ENCODE measurements around the gene TPCN2. TPM values are rescaled to one million over a fixed set of nuclear protein-coding genes. Genes with fewer than 3 reads are reported as not detected.
"Not testable (repeated sequence)": the region's sequence is repeated elsewhere in the genome, so short reads cannot be mapped to it uniquely, and the experiment has no call there.

TPCN2 gene
- total RNA-seq, 1 experiment from 2014 or later, result 5.5 TPM

GRCh38 chr11:69142895-69143294, 94.2 kb downstream of the TPCN2 start:
- H3K27me3 ChIP-seq, result no peaks in the 10 kb centered on the region
- no peak overlapping the region for H3K4me3 ChIP-seq
- 0 out of 2 replicates have a peak, but pooled peaks cover 4% of the 10 kb centered on the region for H3K9me3 ChIP-seq (replicated peaks)
- no peak for DNase-seq
- peaks cover 4% of the 10 kb centered on the region; the same call in 1 of the 2 replicates for H3K4me1 ChIP-seq
- H3K27ac ChIP-seq, result no peak overlapping the region
- no peaks in the 10 kb centered on the region for H3K36me3 ChIP-seq

- H3K27me3 ChIP-seq, result no peaks in the 10 kb centered on the region
- H3K4me3 ChIP-seq, result no peak overlapping the region
- DNase-seq, result no peak
- H3K36me3 ChIP-seq, result no peaks in the 10 kb centered on the region
- H3K4me1 ChIP-seq, result no peaks in the 10 kb centered on the region
- 0 out of 2 replicates have a peak, but pooled peaks cover 4% of the 10 kb centered on the region for H3K9me3 ChIP-seq (replicated peaks)
- no peak overlapping the region for H3K27ac ChIP-seq
These were observed 95.8 kb downstream of the TPCN2 start for GRCh38 chr11:69144316-69145049.

GRCh38 chr11:69145050-69145380, 96.3 kb downstream of the TPCN2 start:
- Histone ChIP-seq H3K36me3 (no peaks in the 10 kb centered on the region), H3K27ac (no peak overlapping the region), H3K9me3 (replicated peaks) (0 out of 2 replicates have a peak, but pooled peaks cover 4% of the 10 kb centered on the region), H3K4me1 (no peaks in the 10 kb centered on the region), H3K4me3 (no peak overlapping the region), H3K27me3 (no peaks in the 10 kb centered on the region)
- DNase-seq, result no peak

- no peaks in the 10 kb centered on the region for H3K27me3 ChIP-seq
- no peaks in the 10 kb centered on the region for H3K36me3 ChIP-seq
- H3K4me1 ChIP-seq, result no peaks in the 10 kb centered on the region
- H3K4me3 ChIP-seq, result no peak overlapping the region
- no peak for DNase-seq
- 0 out of 2 replicates have a peak, but pooled peaks cover 4% of the 10 kb centered on the region for H3K9me3 ChIP-seq (replicated peaks)
- H3K27ac ChIP-seq, result no peak overlapping the region
These were observed 99.6 kb downstream of the TPCN2 start for GRCh38 chr11:69148377-69148762.

GRCh38 chr11:69148806-69149205, 100.1 kb downstream of the TPCN2 start:
- Histone ChIP-seq H3K4me1 (no peaks in the 10 kb centered on the region), H3K27me3 (no peaks in the 10 kb centered on the region), H3K36me3 (no peaks in the 10 kb centered on the region), H3K27ac (no peak overlapping the region), H3K4me3 (no peak overlapping the region), H3K9me3 (replicated peaks) (0 out of 2 replicates have a peak, but pooled peaks cover 4% of the 10 kb centered on the region)
- no peak for DNase-seq

GRCh38 chr11:69149338-69150045, 100.8 kb downstream of the TPCN2 start:
- not testable (repeated sequence) for H3K27ac ChIP-seq; H3K4me1 ChIP-seq; H3K4me3 ChIP-seq; H3K27me3 ChIP-seq; H3K9me3 ChIP-seq (replicated peaks); H3K36me3 ChIP-seq; DNase-seq

GRCh38 chr11:69150175-69150574, 101.4 kb downstream of the TPCN2 start:
- no peaks in the 10 kb centered on the region for H3K27me3 ChIP-seq
- no peak overlapping the region for H3K27ac ChIP-seq
- no peaks in the 10 kb centered on the region for H3K36me3 ChIP-seq
- DNase-seq, result no peak
- H3K4me3 ChIP-seq, result no peak overlapping the region
- H3K9me3 ChIP-seq (replicated peaks), result 0 out of 2 replicates have a peak, but pooled peaks cover 4% of the 10 kb centered on the region
- no peaks in the 10 kb centered on the region for H3K4me1 ChIP-seq

- H3K9me3 ChIP-seq (replicated peaks), result no peaks in the 10 kb centered on the region
- DNase-seq, result no peak
- H3K4me3 ChIP-seq, result no peak overlapping the region
- H3K36me3 ChIP-seq, result no peaks in the 10 kb centered on the region
- no peak overlapping the region for H3K27ac ChIP-seq
- H3K27me3 ChIP-seq, result no peaks in the 10 kb centered on the region
- peaks cover 8% of the 10 kb centered on the region for H3K4me1 ChIP-seq
These were observed 103.1 kb downstream of the TPCN2 start for GRCh38 chr11:69151836-69152235.

- peaks cover 14% of the 10 kb centered on the region for H3K4me1 ChIP-seq
- H3K27ac ChIP-seq, result no peak overlapping the region
- H3K27me3 ChIP-seq, result no peaks in the 10 kb centered on the region
These were observed 104.1 kb downstream of the TPCN2 start for GRCh38 chr11:69152733-69153421.

GRCh38 chr11:69153661-69154060, 104.9 kb downstream of the TPCN2 start:
- no peak for DNase-seq
- H3K4me1 ChIP-seq, result peaks cover 17% of the 10 kb centered on the region
- no peak overlapping the region for H3K27ac ChIP-seq
- no peaks in the 10 kb centered on the region for H3K9me3 ChIP-seq (replicated peaks)
- no peak overlapping the region for H3K4me3 ChIP-seq
- H3K27me3 ChIP-seq, result no peaks in the 10 kb centered on the region
- H3K36me3 ChIP-seq, result no peaks in the 10 kb centered on the region

More at GRCh38 chr11:69152733-69153421, 104.1 kb downstream of the TPCN2 start:
- H3K9me3 ChIP-seq (replicated peaks), result no peaks in the 10 kb centered on the region
- no peaks in the 10 kb centered on the region for H3K36me3 ChIP-seq
- no peak for DNase-seq
- no peak overlapping the region for H3K4me3 ChIP-seq

- peaks cover 17% of the 10 kb centered on the region for H3K4me1 ChIP-seq
- DNase-seq, result no peak
- H3K27me3 ChIP-seq, result no peaks in the 10 kb centered on the region
- H3K36me3 ChIP-seq, result no peaks in the 10 kb centered on the region
- H3K4me3 ChIP-seq, result no peak overlapping the region
- H3K27ac ChIP-seq, result no peak overlapping the region
- no peaks in the 10 kb centered on the region for H3K9me3 ChIP-seq (replicated peaks)
These were observed 105.6 kb downstream of the TPCN2 start for GRCh38 chr11:69154211-69154913.

GRCh38 chr11:69154938-69155301, 106.2 kb downstream of the TPCN2 start:
- no peak overlapping the region for H3K27ac ChIP-seq
- peaks cover 17% of the 10 kb centered on the region for H3K4me1 ChIP-seq
- H3K27me3 ChIP-seq, result no peaks in the 10 kb centered on the region
- no peaks in the 10 kb centered on the region for H3K36me3 ChIP-seq
- no peaks in the 10 kb centered on the region for H3K9me3 ChIP-seq (replicated peaks)
- no peak overlapping the region for H3K4me3 ChIP-seq
- no peak for DNase-seq

- H3K4me1 ChIP-seq, result peaks cover 17% of the 10 kb centered on the region
- no peak for DNase-seq
- H3K4me3 ChIP-seq, result peak within 1 kb of the TSS; percentile 35
- H3K36me3 ChIP-seq, result no peaks in the 10 kb centered on the region
- peak within 1 kb of the TSS; percentile 97 for H3K27ac ChIP-seq
- no peaks in the 10 kb centered on the region for H3K9me3 ChIP-seq (replicated peaks)
- no peaks in the 10 kb centered on the region for H3K27me3 ChIP-seq
These were observed 106.8 kb downstream of the TPCN2 start, which contains the start of gene SMIM38 for GRCh38 chr11:69155302-69156234. SMIM38 (plus strand) TSS chr11:69155935; CDS start chr11:69157847, 1,912 bp downstream.

GRCh38 chr11:69156235-69156639, 107.5 kb downstream of the TPCN2 start:
- H3K36me3 ChIP-seq, result no peaks in the 10 kb centered on the region
- no peaks in the 10 kb centered on the region for H3K27me3 ChIP-seq
- no peak overlapping the region for H3K4me3 ChIP-seq
- DNase-seq, result no peak
- H3K27ac ChIP-seq, result peak overlapping the region; percentile 97
- peaks cover 17% of the 10 kb centered on the region for H3K4me1 ChIP-seq
- no peaks in the 10 kb centered on the region for H3K9me3 ChIP-seq (replicated peaks)
